GM21367 (cell line): ENCODE measurements around the gene UBQLN1.

Experiments used
- ATAC-seq: cut with Tn5 transposase; IDR thresholded peaks from one replicate; pipeline ENCODE4 v1.9.1; 2021; ENCODE audit not compliant: unreplicated experiment

Gene UBQLN1

DNA sequence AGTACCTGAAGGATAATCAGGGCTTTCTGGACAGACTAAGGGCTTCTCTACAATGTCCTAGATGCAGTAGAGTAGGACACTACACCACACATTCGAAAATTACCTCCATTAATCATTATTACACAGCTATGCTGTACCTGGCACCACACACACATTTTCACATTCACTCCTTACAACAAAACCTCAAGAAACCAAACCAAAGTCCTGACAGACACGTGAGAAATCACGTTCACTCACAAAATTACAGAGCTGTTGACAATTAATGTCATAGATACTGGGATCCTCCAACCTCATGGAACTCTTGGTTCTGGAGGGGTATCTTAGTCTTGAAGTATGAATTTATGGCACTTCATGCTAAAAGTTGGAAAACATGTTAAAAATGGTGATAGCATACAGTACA is 16.3 kb downstream of the UBQLN1 start:
- no peak for ATAC-seq

DNA sequence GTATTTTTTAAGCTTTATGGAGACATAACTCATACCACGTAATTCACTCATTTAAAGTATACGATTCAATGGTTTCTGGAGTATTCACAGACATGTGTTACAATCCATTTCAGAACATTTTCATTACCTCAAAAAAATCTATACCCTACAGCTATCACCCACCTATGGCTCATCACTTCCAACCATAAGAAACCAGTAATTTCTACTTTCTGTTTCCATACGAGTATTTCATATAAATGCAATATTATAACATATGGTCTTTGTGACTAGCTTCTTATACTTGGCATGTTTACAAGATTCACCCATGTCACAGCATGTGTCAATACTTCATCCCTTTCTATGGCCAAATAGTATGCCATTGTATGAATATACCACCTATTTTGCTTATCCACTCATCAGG is 18.8 kb downstream of the UBQLN1 start:
- no peak for ATAC-seq

DNA sequence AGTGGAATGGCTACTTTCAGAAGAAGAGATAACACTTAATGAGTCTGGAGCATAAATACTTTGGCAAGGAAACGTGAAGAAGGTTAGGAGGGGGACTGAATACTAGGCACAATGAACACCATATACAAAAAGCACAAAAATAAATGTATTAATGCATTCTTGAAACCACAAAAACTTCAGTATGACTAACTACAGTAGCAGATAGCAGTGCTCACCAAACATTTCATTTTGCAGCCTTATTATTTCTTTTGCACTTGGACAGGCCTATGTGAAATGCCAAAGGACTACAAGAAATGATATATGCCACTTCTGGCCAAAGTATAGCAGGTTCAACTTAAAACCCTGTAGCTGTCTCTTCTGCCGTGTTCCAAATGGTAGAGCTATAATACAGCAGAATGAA is 26.3 kb downstream of the UBQLN1 start:
- ATAC-seq = no peak

DNA sequence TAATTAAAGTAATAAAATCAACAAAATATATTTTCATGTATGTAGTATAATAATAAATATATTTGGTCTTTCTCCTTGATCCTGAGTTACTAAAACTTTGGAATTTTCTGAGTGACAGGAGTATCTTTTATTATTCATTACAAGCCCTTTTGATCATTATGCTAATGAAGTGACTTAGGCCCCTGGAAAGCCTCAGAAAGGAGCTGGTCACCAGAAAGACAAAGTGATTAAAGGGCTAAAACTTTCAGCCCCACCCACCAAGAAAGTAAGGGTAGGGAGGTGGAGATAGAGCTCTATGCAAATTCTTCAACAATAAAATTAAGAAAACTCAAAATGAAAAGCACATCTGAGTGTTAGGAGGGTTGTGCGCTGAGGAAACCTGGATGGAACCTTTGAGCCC is 27.5 kb downstream of the UBQLN1 start:
- no peak for ATAC-seq

DNA sequence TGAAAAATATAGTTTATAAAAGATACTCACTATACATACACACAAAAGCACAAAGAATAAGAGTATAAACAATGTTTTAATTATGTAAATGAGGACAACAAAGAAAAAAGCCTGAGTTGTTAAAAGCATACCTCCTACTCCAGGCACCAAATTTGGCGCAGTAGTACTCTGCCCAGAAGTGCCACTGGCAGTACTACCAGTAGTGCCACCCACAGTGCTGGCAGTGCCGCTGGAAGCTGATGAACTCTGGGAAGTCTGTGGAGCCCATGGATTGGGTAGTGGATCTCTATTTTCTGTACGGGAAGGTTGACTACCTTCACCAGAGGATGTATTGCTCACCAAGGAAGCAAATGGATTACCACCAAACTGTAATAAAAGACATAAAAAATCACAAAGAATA is 30.2 kb downstream of the UBQLN1 start:
- no peak for ATAC-seq

DNA sequence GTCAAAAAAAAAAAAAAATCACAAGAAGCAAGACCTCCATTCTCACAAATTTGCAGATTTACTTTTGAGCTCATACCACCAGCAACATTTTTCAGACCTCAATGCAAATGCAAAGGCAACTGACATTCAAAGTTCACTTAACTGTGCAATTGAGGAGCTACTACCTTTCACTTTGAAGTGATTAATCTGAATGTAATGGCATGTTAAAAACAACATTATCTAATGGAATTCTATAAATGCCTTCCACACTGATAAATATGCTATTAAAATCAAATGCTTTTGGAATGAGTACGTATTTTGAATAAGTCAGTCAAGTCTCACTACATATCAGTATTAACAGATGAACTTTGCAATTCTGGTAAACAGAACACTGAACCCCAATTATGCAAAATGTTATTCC is 32.3 kb downstream of the UBQLN1 start:
- no peak for ATAC-seq

DNA sequence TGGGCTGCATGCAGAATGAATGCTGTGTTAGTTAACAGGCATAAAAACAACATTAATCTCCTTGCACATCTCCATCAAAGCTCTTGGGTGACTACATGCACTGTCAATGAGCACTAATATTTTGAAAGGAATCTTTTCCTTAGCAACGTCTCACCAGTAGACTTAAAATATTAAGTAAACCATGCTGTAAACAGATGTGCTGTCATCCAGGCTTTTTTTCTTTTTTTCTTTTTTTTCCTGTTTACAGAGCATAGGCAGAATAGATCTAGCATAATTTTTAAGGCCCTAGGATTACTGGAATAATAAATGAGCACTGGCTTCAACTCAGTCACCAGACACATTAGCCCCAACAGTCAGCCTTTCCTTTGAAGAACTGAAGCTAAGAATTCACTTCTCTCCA is 36.3 kb downstream of the UBQLN1 start:
- ATAC-seq = no peak

DNA sequence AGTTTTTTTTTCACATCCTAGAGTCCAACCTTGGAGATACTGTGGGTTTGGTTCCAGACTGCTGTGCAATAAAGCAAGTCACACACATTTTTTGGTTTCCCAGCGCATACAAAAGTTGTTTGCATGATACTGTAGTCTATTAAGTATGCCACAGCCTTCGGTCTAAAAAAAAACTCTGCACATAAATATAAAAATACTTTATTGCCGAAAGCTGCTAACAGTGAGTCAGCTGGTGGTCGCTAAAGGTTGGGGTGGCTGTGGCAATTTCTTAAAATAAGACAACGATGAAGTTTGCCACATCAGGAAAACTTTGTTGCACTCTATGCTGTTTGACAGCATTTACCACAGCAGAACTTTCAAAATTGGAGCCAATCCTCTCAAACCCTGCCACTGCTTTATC is 37.4 kb downstream of the UBQLN1 start:
- ATAC-seq = no peak

DNA sequence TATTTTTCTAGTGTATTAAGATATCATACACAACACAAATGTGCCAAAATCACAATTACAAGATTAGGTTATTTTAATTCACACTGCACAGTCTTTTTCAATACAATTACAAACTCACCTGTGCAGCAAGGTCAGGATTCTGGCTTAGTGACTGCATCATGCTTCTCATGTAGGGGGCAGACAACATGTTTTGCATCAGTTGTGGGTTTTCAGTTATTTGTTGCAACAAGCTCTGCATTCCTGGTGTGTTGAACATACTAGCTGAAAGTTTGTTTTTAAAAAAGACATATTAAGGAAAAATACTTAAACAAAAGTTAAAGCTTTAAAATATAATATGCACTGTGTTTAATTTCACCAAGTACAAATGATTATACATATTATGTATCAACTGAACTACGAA is 38.7 kb downstream of the UBQLN1 start:
- ATAC-seq = no peak

DNA sequence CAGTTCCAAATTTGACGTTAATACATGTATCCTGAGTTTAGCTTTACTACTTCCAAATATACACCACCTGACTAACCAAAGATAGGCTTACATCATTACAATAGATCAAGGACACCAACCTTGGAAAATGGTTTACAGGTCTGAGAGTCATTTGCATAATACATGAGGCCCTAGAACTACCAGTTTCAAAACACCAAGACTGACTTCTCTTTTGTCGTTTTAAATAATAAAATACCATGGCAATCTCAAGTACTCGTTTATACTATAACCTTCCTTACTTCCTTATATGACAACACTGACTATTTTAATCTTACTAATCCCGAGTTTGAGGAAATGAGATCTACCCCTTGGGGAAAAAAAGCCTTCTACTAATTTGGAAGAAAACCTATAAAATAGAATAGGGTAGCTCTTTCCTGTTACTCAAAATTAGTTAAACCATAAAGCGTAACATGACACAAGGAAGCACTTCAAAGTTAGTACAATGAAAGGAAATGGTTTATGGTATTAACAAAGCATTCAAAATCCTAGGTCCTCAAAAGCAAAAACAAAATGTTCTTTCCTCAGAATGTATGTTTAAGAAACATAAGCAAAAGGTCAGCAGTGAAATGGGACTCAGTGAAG is 42.1 kb downstream of the UBQLN1 start:
- ATAC-seq = peak; percentile 79

DNA sequence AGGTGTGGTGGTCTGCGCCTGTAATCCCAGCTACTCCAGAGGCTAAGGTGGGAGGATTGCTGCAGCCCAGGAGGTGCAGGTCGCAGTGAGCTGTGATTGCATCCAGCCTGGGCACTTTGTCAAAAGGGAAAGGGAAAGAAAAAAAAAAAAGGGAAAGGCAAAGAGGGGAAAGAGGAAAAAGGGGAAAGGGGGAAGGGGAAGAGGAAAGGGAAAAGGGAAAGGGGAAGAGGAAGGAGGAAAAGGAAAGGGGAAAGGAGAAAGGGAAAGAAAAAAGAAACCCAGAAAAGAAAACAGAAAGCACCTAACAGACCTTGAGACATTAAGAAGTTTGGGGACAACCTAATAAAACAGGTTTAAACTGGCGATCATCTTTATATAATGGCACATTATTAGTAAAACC is 44.8 kb downstream of the UBQLN1 start:
- no peak for ATAC-seq

DNA sequence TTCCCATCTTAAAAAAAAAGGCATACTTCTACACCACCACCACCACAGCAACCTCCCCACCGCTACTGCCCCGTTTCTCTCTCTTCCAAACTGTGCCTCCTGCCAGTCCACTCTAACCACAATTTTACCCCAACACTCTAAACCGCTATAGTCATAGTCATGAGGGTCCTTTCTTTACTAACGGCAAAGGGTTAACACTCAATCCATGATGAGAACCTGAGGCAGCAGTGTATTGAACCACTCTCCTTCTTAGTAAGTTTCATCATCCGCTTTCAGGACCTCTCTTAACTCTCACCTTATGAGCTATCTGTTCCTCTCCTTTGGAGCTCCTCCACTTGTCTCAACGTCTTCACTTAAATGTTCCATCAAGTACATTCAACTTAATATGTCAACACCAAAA is 50.8 kb downstream of the UBQLN1 start:
- ATAC-seq = peak; percentile 54

DNA sequence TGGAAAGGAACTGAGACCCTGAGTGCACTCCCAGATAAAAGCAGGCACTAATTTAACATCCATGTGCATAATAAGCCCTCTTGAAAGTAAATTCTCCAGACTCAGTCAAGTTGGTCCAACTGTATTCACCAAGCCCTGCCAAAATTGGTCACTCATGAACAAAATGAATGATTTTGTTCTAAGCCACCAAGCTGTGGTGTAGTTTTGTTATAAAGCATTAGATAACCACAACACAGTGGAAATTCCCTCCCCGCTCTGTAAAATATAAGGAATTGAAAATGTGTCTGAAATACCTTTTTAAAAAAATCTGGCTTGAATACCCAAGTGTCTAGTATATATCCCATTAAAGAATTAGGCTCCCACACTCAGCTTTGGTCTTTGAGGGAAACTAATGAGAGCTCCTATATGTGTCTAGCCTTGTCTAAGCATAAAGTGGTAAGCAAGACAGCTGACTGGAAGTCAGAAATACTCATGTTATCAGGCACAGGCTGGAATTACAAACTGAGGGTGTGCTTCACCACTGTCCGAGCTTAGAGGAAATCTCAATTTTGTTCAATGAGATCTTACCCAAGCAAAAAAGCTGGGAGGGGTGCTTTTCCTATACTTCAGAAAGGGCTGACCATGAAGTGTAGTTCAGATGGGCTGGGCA is 51.6 kb downstream of the UBQLN1 start:
- no peak for ATAC-seq

DNA sequence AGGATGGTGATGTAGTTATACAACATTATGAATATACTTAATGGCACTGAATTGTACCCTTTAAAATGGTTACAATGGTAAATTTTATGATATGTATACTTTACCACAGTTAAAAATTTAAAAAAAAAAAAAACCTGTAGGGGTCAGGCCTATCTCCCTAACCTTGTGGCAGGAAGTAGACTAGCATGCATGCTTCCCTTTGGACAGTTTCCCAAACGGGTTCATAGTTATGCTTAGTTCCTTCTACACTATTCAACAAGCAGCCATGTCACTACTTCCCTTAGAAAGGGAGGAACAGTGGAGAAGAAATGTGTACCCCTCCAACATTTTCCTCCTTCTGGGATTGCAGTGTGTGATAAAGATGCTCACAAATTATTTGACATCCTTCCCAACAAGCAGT is 52.3 kb downstream of the UBQLN1 start:
- ATAC-seq = no peak

DNA sequence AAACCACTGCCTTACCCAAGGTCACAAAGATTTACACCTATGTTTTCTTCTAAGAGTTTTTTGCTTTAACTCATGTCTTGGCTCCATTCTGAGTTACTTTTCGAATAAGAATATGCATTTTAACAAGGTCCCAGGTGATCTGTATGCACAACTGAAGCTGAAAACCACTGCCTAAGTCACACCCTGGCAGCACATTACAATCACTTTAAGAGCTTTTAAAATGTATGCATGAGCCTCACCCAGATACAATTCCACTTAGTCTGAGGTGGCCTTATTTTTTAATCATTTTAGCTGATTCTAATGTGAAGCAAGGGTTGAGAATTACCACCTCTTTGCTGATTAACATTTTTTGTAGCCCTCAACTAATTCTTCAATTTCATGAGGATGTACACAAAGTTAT is 55.3 kb downstream of the UBQLN1 start:
- ATAC-seq = no peak

DNA sequence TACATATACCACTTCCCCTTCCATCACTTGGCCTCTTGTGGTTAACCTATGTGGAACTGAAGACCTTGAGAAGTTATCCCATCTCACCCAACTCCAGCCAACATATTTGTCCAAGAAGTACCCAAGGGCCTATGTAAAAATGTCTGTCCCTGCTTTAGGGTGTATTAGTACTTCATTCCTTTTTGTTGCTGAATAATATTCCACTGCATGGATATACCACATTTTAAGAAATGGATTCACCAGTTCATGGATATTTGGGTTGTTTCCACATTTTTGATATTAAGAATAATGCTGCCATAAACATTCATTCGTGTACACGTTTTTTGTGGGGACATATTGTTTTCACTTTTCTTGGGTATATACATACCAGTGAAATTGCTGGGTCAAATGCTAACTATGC is 56.2 kb downstream of the UBQLN1 start:
- ATAC-seq = no peak

DNA sequence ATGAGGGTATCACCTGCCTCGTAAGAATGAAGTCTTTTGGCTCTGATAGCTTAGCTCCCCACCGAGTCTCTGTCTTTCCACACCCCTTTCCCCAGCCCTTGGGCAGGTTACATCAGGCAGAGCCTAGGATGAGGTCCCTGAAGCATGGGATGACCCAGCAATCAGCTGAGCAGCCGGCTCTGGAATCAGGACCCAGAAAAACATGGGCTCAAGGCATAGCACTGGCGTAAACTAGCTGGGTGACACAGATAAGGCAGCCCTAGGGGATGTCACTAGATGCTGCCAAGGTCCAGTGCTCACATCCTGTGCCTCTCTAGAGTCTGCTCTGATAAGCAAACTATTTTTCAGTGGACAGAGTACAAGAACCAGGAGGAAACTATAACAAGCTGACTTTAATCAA is 58.2 kb downstream of the UBQLN1 start:
- ATAC-seq = no peak

DNA sequence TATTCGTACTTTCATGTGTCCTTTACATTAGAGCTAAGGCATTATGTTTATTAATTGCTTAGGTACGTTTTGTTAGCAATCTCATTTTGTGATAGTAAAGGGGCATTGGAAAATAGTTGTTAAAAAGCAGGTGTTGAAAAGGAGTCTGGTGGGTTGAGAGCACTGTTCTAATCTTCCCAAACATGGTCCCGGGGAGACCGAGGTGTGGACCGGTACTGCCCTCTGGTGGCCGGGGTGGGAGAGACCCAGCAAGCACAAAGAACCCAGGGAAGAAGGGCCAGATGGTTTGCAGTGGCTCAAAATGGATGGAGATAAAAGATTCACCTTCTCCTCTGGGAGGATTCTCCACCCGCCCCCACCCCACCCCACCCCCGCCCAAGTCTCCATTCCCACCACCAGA is 58.7 kb downstream of the UBQLN1 start:
- ATAC-seq = no peak

DNA sequence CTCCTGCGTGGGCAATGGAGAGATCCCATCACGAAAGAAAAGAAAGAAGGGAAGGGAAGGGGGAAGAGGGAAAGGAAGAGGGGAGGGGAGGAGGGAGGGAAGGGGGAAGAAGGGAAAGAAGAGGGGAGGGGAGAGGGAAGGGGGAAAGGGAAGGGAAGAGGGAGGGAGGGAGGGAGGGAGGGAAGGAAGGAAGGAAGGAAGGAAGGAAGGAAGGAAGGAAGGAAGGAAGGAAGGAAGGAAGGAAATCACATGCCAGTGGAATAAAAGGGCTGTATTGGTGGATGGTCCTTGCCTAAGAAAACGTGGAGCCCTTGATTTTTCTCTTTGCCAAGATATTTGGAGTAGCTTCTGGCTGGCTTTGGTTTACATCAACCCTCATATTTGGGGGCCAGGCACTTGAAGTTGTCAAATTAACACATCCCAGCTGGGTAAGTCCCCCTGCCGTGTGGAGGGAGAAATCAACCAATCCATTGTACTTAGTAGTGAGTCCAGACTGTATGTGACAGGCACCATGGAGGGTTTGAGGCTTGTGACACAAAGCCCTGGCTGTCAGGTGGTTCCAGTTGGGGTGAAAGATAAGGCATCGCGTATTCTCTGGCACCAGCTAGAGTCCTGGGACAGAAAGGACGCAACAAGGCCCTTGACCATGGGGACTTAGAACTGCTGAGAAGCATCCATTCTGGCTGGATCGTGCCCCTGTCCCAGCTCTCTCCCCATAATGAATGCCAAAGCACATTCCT is 61.1 kb downstream of the UBQLN1 start:
- no peak for ATAC-seq

DNA sequence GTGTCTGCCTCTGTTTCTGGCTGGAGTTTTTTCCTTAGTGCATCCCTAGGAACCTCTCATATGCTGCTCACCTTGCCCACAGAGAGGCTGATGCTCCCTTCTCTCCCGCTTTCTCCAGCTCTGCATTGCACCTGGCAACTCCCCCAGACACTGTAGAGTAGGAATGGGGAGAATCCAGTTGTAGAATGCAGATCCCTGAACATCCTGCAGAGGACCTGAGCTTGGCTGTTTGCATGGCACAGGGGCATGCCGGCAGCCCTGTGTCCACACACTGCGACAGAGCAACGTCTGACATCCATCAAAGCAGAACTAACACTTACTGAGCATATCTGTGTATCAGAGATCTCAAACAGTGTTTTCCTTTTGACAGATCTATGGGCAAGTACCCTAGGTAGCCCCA is 65.0 kb downstream of the UBQLN1 start:
- ATAC-seq = no peak

DNA sequence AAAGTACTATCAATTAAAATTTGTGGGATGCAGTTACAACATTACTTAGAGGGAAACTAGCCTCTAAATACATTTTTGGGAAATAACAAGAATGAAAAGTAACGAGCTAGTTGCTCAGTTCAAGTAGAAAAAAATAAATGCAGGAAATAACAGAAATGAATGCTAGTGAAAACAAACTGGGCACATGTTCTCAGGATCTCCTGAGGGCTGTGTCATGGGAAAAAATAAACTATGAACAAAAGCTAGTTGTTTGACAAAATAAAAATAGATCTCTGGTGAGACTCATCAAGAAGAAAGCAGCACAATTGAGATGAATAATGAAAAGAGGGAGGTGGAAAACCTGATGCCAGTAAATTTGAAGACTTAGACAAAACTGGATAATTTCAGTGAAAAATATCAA is 68.5 kb downstream of the UBQLN1 start:
- no peak for ATAC-seq

DNA sequence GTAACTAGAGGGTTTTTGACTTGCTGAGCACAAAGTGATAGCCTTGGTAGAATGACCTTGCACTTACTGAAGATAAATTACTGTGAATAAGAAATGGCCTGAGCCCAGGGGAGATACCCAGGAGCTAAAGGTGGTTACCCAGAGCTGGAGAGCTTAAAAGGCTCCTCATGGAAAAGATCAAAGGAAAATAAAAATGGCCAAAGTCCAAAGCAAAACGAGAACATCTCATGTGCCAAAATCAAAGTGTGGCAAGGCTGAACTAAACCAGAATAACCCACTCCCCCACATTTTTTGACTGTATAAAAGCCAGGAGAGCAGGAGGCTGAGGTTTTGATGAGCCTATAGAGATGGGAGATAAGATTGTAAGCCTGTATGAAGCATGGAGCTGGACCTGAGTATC is 70.4 kb downstream of the UBQLN1 start:
- no peak for ATAC-seq

DNA sequence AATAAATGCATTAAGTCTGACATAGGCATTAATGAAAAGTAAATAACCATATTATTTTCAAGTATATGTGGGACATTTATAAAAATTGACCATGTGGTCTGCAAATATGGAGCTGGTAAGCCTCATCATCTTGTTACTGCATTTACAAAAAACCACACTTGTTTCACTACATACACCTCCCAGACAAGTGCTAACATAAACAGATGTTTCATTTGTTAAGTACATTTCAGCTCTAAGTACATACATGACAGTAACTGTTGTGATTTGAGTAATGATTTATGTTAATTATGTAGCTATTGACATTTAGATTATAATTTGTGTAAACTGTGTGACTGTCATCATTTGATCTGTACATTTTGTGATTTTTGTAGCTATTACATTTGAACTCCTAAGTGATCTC is 70.9 kb downstream of the UBQLN1 start:
- no peak for ATAC-seq
